Natural killer cell (primary cell): ENCODE results near the gene RDH13. TPM values are rescaled to one million over a fixed set of nuclear protein-coding genes. Genes with fewer than 3 reads are reported as not detected.

Experiments used
- ATAC-seq, 3 donors: fragments of 150-1000 bp in 2 of 3; fragments of 200-7000 bp in 1 of 3; cut with Tn5 transposase; 1 replicate in 1 of 3; 2 replicates in 2 of 3; pipeline ENCODE4 v1.10.0; 2021; ENCODE audit warnings: mild to moderate bottlenecking in 2 of 3, moderate library complexity in 2 of 3
- DNase-seq, 2 donors: peaks; one replicate each; pipeline versions ENCODE4 v3.0.0 to v3.0.0-alpha.2; 2013 to 2021; ENCODE audit warnings: mixed read lengths in 1 of 2
- H3K27ac ChIP-seq: one replicate; pipeline ENCODE4 v1.5.1; 2013; ENCODE audit warnings: mild to moderate bottlenecking, low read length
- H3K27me3 ChIP-seq: one replicate; pipeline ENCODE4 v1.6.1; 2013; ENCODE audit warnings: low read length; ENCODE audit not compliant: control insufficient read depth, insufficient read depth
- H3K36me3 ChIP-seq: one replicate; pipeline ENCODE4 v1.6.1; 2013; ENCODE audit warnings: low read length; ENCODE audit not compliant: control insufficient read depth, insufficient read depth
- H3K4me1 ChIP-seq: one replicate; pipeline ENCODE4 v1.6.1; 2013; ENCODE audit warnings: low read length; ENCODE audit not compliant: control insufficient read depth, insufficient read depth
- H3K4me3 ChIP-seq: one replicate; pipeline ENCODE4 v1.5.1; 2013; ENCODE audit warnings: low read length
- H3K9me3 ChIP-seq: one replicate; pipeline ENCODE4 v1.6.1; 2013; ENCODE audit warnings: low read length; ENCODE audit not compliant: control insufficient read depth, insufficient read depth
- H3K27ac Mint-ChIP-seq, 2 donors: one replicate each; pipeline ENCODE4 v1.8.0; 2022; ENCODE audit warnings: mild to moderate bottlenecking in 2 of 2, mixed read lengths in 2 of 2, moderate library complexity in 1 of 2
- H3K27me3 Mint-ChIP-seq, 2 donors: one replicate each; pipeline ENCODE4 v1.8.0; 2022; ENCODE audit warnings: low read depth in 2 of 2, mixed read lengths in 2 of 2
- H3K36me3 Mint-ChIP-seq: one replicate; pipeline ENCODE4 v1.8.0; 2022; ENCODE audit warnings: mixed read lengths
- H3K4me1 Mint-ChIP-seq, 2 donors: one replicate each; pipeline ENCODE4 v1.8.0; 2022; ENCODE audit warnings: mixed read lengths in 2 of 2
- H3K4me3 Mint-ChIP-seq: one replicate; pipeline ENCODE4 v1.8.0; 2022; ENCODE audit warnings: mild to moderate bottlenecking, moderate library complexity, mixed read lengths
- H3K9me3 Mint-ChIP-seq, 2 donors: one replicate each; pipeline ENCODE4 v1.8.0; 2022; ENCODE audit warnings: mixed read lengths in 2 of 2
- CTCF ChIP-seq: fragments of 200-600 bp; IDR thresholded peaks from one replicate; pipeline ENCODE4 v1.8.0; 2022; ENCODE audit warnings: antibody characterized with exemption
- WGBS: methylation state at CpG from one replicate; pipeline ENCODE4 v1.1.7; 2013; ENCODE audit warnings: missing lambda C conversion rate; ENCODE audit not compliant: insufficient coverage; 5-methylcytosine and 5-hydroxymethylcytosine counted together
- intact Hi-C: fragments of 100-400 bp; cut with micrococcal nuclease; formaldehyde crosslinking; loops from one replicate; pipeline ENCODE4 v1.14.2; 2022
- total RNA-seq, 4 donors: library from RNA; stranded (reverse); fragments of 120-200 nt in 1 of 4; gene quantifications; one replicate each; pipeline versions ENCODE4 v1.2.3 to v1.2.4, GENCODE V29; 2013 to 2022

The RDH13 gene
- total RNA-seq, 3 donors from 2014 or later (not counting 1 experiment from before 2014, with no cell fraction given): 18.2 to 25.3 (median 19.3) TPM

- WGBS: 84% methylated on average over 10 of the region's 10 CpGs
- H3K27me3 ChIP-seq: peaks cover 38% of the 10 kb centered on the region
- H3K9me3 ChIP-seq: no peaks in the 10 kb centered on the region
Measured at GRCh38 chr19:55084416-55084815, 21.5 kb upstream of the RDH13 start.

GRCh38 chr19:55083004-55083850, 20.3 kb upstream of the RDH13 start:
- no peak overlapping the region for H3K27ac Mint-ChIP-seq
- H3K4me1 Mint-ChIP-seq: peaks cover 34 to 50% of the 10 kb centered on the region in 2 donors
- H3K27me3 ChIP-seq: peaks cover 36% of the 10 kb centered on the region
- H3K4me3 Mint-ChIP-seq: peak overlapping the region; percentile 75
- ATAC-seq (no peak), DNase-seq (no peak)
- 41% methylated on average over 42 of the region's 42 CpGs for WGBS
- H3K27me3 Mint-ChIP-seq: peaks cover 5 to 28% of the 10 kb centered on the region in 2 donors
- no peaks in the 10 kb centered on the region for H3K9me3 ChIP-seq
- H3K27ac ChIP-seq: no peak overlapping the region
- peaks cover 54% of the 10 kb centered on the region for H3K4me1 ChIP-seq
- no peaks in the 10 kb centered on the region for H3K9me3 Mint-ChIP-seq
- H3K36me3 ChIP-seq: no peaks in the 10 kb centered on the region
- no peak for TF ChIP-seq CTCF
- H3K4me3 ChIP-seq: no peak overlapping the region
- intact Hi-C loops: loop anchor here (5.0 to 10.0 kb wide), 2 partner anchors 34 to 82 kb away; partner anchors contain the start of genes DNAAF3 and PPP1R12C
- H3K36me3 Mint-ChIP-seq: no peaks in the 10 kb centered on the region

More at GRCh38 chr19:55084416-55084815, 21.5 kb upstream of the RDH13 start:
- H3K4me1 Mint-ChIP-seq: peaks cover 38 to 57% of the 10 kb centered on the region in 2 donors
- peak overlapping the region; percentile 40 for H3K4me3 Mint-ChIP-seq
- peaks cover 17 to 39% of the 10 kb centered on the region in 2 donors for H3K27me3 Mint-ChIP-seq
- no peaks in the 10 kb centered on the region for H3K36me3 Mint-ChIP-seq
- H3K4me3 ChIP-seq: no peak overlapping the region
- no peak for TF ChIP-seq CTCF
- H3K9me3 Mint-ChIP-seq: no peaks in the 10 kb centered on the region
- H3K4me1 ChIP-seq: peaks cover 60% of the 10 kb centered on the region
- intact Hi-C loops: loop anchor here (5.0 to 10.0 kb wide), 2 partner anchors 33 to 80 kb away; partner anchors contain the start of genes DNAAF3 and PPP1R12C
- H3K27ac Mint-ChIP-seq: no peak overlapping the region
- H3K27ac ChIP-seq: no peak overlapping the region
- DNase-seq: no peak
- no peak for ATAC-seq
- no peaks in the 10 kb centered on the region for H3K36me3 ChIP-seq

GRCh38 chr19:55082020-55082851, 19.3 kb upstream of the RDH13 start:
- 8% methylated on average over 64 of the region's 64 CpGs for WGBS

More at GRCh38 chr19:55082020-55082851, 19.3 kb upstream of the RDH13 start:
- ATAC-seq: peak; percentile 6 to 28 (median 8)
- Histone ChIP-seq H3K4me1 (peaks cover 44% of the 10 kb centered on the region), H3K27ac (no peak overlapping the region), H3K27me3 (peaks cover 26% of the 10 kb centered on the region), H3K36me3 (no peaks in the 10 kb centered on the region), H3K9me3 (no peaks in the 10 kb centered on the region), H3K4me3 (peak overlapping the region; percentile 57)
- Mint-ChIP-seq H3K36me3 (no peaks in the 10 kb centered on the region), H3K27ac (peak overlapping the region in 1 of 2 donors; percentile 91), H3K4me1 (peaks cover 26 to 40% of the 10 kb centered on the region in 2 donors), H3K9me3 (no peaks in the 10 kb centered on the region), H3K27me3 (peaks cover 0 to 20% of the 10 kb centered on the region in 2 donors), H3K4me3 (peak overlapping the region; percentile 75)
- peak; percentile 42 to 66 for DNase-seq
- intact Hi-C loops: loop anchor here (5.0 to 10.0 kb wide), 2 partner anchors 35 to 83 kb away; partner anchors contain the start of genes DNAAF3 and PPP1R12C
- no peak for TF ChIP-seq CTCF
